Activated CD4-positive, alpha-beta T cell treated with anti-CD3 and anti-CD28 coated beads, Interleukin-2, amount 50 U/mL, for 16 hours (primary cell): Measurements from ENCODE around the gene TMEM87A.
A peak's percentile ranks its signal among the peaks of the same experiment; 100 is the strongest.

Source experiments
- DNase-seq: peaks from one replicate; pipeline ENCODE4 v3.0.0-alpha.2; 2020

The TMEM87A gene

GRCh38 chr15:42201801-42202200 is 71.4 kb downstream of the TMEM87A start:
- DNase-seq = no peak

GRCh38 chr15:42199126-42199525 is 74.1 kb downstream of the TMEM87A start:
- DNase-seq = no peak

- DNase-seq = no peak
Observed at GRCh38 chr15:42198516-42198915, 74.7 kb downstream of the TMEM87A start.

GRCh38 chr15:42194513-42194912 is 78.7 kb downstream of the TMEM87A start:
- DNase-seq = peak; percentile 19

GRCh38 chr15:42193383-42193782 is 79.8 kb downstream of the TMEM87A start:
- DNase-seq = peak; percentile 58

- DNase-seq = peak; percentile 37
Observed at GRCh38 chr15:42191610-42192346, 81.5 kb downstream of the TMEM87A start.

- no peak for DNase-seq
Observed at GRCh38 chr15:42190370-42190769, 82.9 kb downstream of the TMEM87A start.

- no peak for DNase-seq
Observed at GRCh38 chr15:42185801-42186200, 87.4 kb downstream of the TMEM87A start.

GRCh38 chr15:42184736-42185135 is 88.5 kb downstream of the TMEM87A start:
- no peak for DNase-seq

GRCh38 chr15:42184296-42184695 is 88.9 kb downstream of the TMEM87A start:
- DNase-seq = no peak

- no peak for DNase-seq
Observed at GRCh38 chr15:42182961-42183360, 90.3 kb downstream of the TMEM87A start.

GRCh38 chr15:42182328-42182886 is 90.8 kb downstream of the TMEM87A start:
- DNase-seq = no peak

- DNase-seq = no peak
Observed at GRCh38 chr15:42178056-42178455, 95.2 kb downstream of the TMEM87A start.

GRCh38 chr15:42175671-42176070 is 97.6 kb downstream of the TMEM87A start:
- no peak for DNase-seq

- DNase-seq = no peak
Observed at GRCh38 chr15:42172475-42172874, 100.8 kb downstream of the TMEM87A start.

GRCh38 chr15:42171795-42172194 is 101.4 kb downstream of the TMEM87A start:
- DNase-seq = no peak

- peak; percentile 9 for DNase-seq
Observed at GRCh38 chr15:42171122-42171521, 102.1 kb downstream of the TMEM87A start.

GRCh38 chr15:42166225-42166940 is 106.8 kb downstream of the TMEM87A start:
- no peak for DNase-seq

- no peak for DNase-seq
Observed at GRCh38 chr15:42165106-42165505, 108.1 kb downstream of the TMEM87A start.

GRCh38 chr15:42163947-42164550 is 109.2 kb downstream of the TMEM87A start:
- DNase-seq = no peak

- no peak for DNase-seq
Observed at GRCh38 chr15:42163291-42163690, 109.9 kb downstream of the TMEM87A start.
